Tibial nerve (tissue), 3 donors: ENCODE results near the gene NELL1.

ENCODE experiments used
- EP300 ChIP-seq, 2 donors: sonication (generic); formaldehyde crosslinking; IDR thresholded peaks; one replicate each; pipeline ENCODE4 v1.6.1; 2017; ENCODE audit warnings: antibody characterized with exemption in 2 of 2, mild to moderate bottlenecking in 1 of 2
- POLR2A ChIP-seq, 2 donors: fragments of 450-650 bp; IDR thresholded peaks; one replicate each; pipeline ENCODE4 v1.6.1; 2017; ENCODE audit warnings: antibody characterized with exemption in 2 of 2, mild to moderate bottlenecking in 2 of 2, moderate library complexity in 2 of 2

GRCh38 chr11:20844630-20845029 is 175.2 kb downstream of the NELL1 start:
- TF ChIP-seq EP300 (IDR thresholded peaks at IDR 0.05) (no peak), POLR2A (IDR thresholded peaks at IDR 0.05) (no peak)
